ENCODE data around the gene SENP5. TPM values are rescaled to one million over a fixed set of nuclear protein-coding genes. Genes with fewer than 3 reads are reported as not detected.

Gene SENP5
- total and polyA plus RNA-seq, 9 of the 15 experiments (the other 6 are each of a cell fraction or from before 2014, with no cell fraction given), result 18.3 to 59.7 (median 35.8) TPM

DNA sequence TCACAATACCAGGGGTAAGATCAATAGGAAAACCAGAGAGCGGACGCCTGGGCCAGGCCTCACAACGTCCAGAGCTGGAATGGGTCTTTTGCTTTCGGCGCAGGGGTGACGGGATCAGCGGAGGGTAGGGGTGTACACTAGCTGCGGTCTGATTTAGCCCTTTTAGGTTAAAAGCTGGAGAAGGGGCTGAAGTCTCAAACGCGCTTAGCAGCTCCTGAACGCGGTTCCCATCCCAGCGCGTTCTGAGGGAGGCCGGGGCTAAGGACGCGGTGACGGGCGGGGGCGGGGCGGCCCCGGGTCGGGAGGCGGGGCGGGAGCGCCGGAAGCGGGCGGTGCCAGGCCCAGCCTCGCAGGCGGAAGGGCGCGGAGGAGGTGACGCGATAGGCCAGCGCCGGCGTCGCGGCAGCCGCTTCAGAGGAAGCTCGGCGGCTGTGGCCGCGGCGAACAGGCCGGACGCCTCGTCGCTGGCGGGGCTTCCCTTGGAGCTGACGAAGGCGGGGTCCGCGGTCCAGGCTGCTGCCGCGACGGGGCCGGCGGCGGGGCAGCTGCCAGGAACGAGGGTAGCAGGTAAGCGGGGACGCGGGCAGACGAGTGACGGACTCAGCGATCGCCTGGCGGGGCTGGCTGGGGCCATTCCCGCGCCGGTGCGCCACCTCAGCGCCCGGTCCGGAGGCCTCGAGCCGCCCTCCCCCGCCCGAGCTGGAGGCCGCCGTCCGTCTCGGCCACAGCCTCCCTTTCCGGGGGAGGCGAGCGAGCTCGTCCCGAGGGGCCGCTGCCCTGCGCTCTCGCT lies at the start of gene SENP5 (continued):
- TF ChIP-seq, protein P1, sequence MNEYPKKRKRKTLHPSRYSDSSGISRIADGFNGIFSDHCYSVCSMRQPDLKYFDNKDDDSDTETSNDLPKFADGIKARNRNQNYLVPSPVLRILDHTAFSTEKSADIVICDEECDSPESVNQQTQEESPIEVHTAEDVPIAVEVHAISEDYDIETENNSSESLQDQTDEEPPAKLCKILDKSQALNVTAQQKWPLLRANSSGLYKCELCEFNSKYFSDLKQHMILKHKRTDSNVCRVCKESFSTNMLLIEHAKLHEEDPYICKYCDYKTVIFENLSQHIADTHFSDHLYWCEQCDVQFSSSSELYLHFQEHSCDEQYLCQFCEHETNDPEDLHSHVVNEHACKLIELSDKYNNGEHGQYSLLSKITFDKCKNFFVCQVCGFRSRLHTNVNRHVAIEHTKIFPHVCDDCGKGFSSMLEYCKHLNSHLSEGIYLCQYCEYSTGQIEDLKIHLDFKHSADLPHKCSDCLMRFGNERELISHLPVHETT (CRISPR knock-in tag; conservative IDR thresholded peaks at IDR 0.05 in 1 of 2, IDR thresholded peaks at IDR 0.05 in 1 of 2), result peak in 1 of 2 experiments; percentile 86; a peak in 2 of 4 replicates
- TF ChIP-seq ZC3H8 (IDR thresholded peaks at IDR 0.05), result no peak
- TF ChIP-seq ZNF717 (CRISPR knock-in tag; IDR thresholded peaks at IDR 0.05), result no peak
- TF ChIP-seq ZNF76 (CRISPR knock-in tag; IDR thresholded peaks at IDR 0.05; ENCODE audit: borderline replicate concordance), result 0 out of 2 replicates have a peak, but pooled peaks have one; percentile 26
- TF ChIP-seq CREB1 (IDR thresholded peaks at IDR 0.05), result peak; percentile 98
- peak; percentile 96 for TF ChIP-seq CREB1 (CRISPR knock-in tag; IDR thresholded peaks at IDR 0.05)
- TF ChIP-seq, protein P2, sequence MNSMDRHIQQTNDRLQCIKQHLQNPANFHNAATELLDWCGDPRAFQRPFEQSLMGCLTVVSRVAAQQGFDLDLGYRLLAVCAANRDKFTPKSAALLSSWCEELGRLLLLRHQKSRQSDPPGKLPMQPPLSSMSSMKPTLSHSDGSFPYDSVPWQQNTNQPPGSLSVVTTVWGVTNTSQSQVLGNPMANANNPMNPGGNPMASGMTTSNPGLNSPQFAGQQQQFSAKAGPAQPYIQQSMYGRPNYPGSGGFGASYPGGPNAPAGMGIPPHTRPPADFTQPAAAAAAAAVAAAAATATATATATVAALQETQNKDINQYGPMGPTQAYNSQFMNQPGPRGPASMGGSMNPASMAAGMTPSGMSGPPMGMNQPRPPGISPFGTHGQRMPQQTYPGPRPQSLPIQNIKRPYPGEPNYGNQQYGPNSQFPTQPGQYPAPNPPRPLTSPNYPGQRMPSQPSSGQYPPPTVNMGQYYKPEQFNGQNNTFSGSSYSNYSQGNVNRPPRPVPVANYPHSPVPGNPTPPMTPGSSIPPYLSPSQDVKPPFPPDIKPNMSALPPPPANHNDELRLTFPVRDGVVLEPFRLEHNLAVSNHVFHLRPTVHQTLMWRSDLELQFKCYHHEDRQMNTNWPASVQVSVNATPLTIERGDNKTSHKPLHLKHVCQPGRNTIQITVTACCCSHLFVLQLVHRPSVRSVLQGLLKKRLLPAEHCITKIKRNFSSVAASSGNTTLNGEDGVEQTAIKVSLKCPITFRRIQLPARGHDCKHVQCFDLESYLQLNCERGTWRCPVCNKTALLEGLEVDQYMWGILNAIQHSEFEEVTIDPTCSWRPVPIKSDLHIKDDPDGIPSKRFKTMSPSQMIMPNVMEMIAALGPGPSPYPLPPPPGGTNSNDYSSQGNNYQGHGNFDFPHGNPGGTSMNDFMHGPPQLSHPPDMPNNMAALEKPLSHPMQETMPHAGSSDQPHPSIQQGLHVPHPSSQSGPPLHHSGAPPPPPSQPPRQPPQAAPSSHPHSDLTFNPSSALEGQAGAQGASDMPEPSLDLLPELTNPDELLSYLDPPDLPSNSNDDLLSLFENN (IDR thresholded peaks at IDR 0.05; ENCODE audit: low read depth in 2 of 2, low read length in 2 of 2), result no peak
- no peak for TF ChIP-seq HNRNPH1 (optimal IDR thresholded peaks at IDR 0.05; ENCODE audit: low read depth, low read length)
- peak; percentile 76 for TF ChIP-seq ETV5 (CRISPR knock-in tag; IDR thresholded peaks at IDR 0.05; ENCODE audit: low read depth)
- peak in 1 of 2 experiments; percentile 32; a peak in 1 of 4 replicates for TF ChIP-seq FOXA3 (CRISPR knock-in tag; conservative IDR thresholded peaks at IDR 0.05 in 1 of 2, IDR thresholded peaks at IDR 0.05 in 1 of 2)
- TF ChIP-seq CXXC5 (CRISPR knock-in tag; IDR thresholded peaks at IDR 0.05), result peak; percentile 83
- TF ChIP-seq, protein P3, sequence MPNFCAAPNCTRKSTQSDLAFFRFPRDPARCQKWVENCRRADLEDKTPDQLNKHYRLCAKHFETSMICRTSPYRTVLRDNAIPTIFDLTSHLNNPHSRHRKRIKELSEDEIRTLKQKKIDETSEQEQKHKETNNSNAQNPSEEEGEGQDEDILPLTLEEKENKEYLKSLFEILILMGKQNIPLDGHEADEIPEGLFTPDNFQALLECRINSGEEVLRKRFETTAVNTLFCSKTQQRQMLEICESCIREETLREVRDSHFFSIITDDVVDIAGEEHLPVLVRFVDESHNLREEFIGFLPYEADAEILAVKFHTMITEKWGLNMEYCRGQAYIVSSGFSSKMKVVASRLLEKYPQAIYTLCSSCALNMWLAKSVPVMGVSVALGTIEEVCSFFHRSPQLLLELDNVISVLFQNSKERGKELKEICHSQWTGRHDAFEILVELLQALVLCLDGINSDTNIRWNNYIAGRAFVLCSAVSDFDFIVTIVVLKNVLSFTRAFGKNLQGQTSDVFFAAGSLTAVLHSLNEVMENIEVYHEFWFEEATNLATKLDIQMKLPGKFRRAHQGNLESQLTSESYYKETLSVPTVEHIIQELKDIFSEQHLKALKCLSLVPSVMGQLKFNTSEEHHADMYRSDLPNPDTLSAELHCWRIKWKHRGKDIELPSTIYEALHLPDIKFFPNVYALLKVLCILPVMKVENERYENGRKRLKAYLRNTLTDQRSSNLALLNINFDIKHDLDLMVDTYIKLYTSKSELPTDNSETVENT (CRISPR knock-in tag; IDR thresholded peaks at IDR 0.05), result peak; percentile 95
- no peak for TF ChIP-seq CBFA2T2 (conservative IDR thresholded peaks at IDR 0.05)
- peak; percentile 95 for TF ChIP-seq MTA1 (IDR thresholded peaks at IDR 0.05; ENCODE audit: borderline replicate concordance)
- TF ChIP-seq NR2C2 (CRISPR knock-in tag; IDR thresholded peaks at IDR 0.05), result peak; percentile 78
- TF ChIP-seq NR2C2 (tag; IDR thresholded peaks at IDR 0.05), result peak; percentile 91
- TF ChIP-seq SMAD1 (IDR thresholded peaks at IDR 0.05; ENCODE audit: low read depth, low read length, partially characterized antibody), result peak; percentile 72
- peak in 1 of 2 experiments; percentile 33; a peak in 1 of 4 replicates for TF ChIP-seq FOXK2 (conservative IDR thresholded peaks at IDR 0.05 in 1 of 2, IDR thresholded peaks at IDR 0.05 in 1 of 2; ENCODE audit: low read depth in 2 of 2)
- peak; percentile 85 for TF ChIP-seq HCFC1 (IDR thresholded peaks at IDR 0.05; ENCODE audit: low read depth, low read length)
- peak; percentile 83 for TF ChIP-seq PHF20 (IDR thresholded peaks at IDR 0.05; ENCODE audit: partially characterized antibody)
- TF ChIP-seq ZFX (CRISPR knock-in tag; IDR thresholded peaks at IDR 0.05), result peak; percentile 98

Data from K562 (cell line).